GM23248 (cell line): ENCODE data around the gene HLA-DOA.

ENCODE experiments used
- EZH2 ChIP-seq: fragments of 200-600 bp; sonication (generic); IDR thresholded peaks from 2 replicates; pipeline ENCODE4 v1.6.1; 2018; ENCODE audit warnings: antibody characterized with exemption, mild to moderate bottlenecking; ENCODE audit not compliant: insufficient read depth, poor library complexity, severe bottlenecking
- EZH2phosphoT487 ChIP-seq: fragments of 200-600 bp; sonication (generic); IDR thresholded peaks from 2 replicates; pipeline ENCODE4 v1.6.1; 2018; ENCODE audit warnings: antibody characterized with exemption, moderate library complexity, mild to moderate bottlenecking, low read depth; ENCODE audit not compliant: insufficient read depth

- TF ChIP-seq EZH2 (no peak), EZH2phosphoT487 (no peak)
Observed at GRCh38 chr6:33053230-33053629, 43.8 kb upstream of the HLA-DOA start.
